Fibroblast of peridontal ligament (primary cell): ENCODE results near the gene MRPL52.
"Not testable (repeated sequence)": the region's sequence is repeated elsewhere in the genome, so short reads cannot be mapped to it uniquely, and the experiment has no call there.

Experiments used
- DNase-seq: peaks from one replicate; pipeline ENCODE4 v3.0.0-alpha.2; 2010; ENCODE audit errors: extremely low read depth

Gene MRPL52

DNA sequence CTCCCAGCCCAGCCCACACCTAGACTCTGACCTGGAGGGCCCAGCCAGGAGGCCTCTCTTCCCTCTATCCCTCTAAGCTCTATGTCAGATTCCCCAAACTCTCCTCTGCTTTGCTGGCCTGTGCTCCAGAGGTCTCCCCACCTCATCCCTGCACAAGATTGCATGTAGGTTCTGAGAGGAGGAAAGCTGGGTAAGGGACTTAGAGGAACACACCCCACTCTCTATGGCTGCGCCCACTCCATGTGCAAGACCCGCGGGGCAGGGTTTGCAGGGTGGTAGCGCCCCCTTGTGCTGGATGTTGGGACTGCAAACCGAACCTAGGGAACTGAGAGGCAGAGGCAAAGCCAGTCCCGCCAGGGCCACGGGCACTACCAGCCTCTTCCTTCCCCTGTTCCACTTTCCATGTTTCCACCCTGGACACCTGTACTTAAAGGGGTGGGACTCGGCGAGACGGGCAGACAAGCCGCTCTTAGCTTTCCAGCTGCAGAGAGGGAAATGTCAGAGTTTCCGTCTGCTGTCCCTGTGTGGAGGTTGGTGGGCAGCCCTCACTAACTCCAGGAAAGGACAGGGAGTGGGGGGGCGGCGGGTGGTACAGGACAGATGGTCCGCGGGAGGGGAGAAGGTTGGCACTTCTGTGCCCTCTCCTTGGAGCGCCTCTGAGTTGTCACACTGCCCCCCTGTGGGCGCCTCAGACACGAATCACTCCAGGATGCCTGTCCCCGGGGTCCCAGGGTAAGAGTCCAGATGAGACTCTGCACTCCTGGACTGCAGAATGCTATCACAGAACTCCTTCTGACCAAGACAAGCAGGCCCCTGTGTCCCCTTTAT is 23.5 kb downstream of the MRPL52 start:
- peak; percentile 90 for DNase-seq

GRCh38 chr14:22854296-22854695 is 24.6 kb downstream of the MRPL52 start:
- not testable (repeated sequence) for DNase-seq

DNA sequence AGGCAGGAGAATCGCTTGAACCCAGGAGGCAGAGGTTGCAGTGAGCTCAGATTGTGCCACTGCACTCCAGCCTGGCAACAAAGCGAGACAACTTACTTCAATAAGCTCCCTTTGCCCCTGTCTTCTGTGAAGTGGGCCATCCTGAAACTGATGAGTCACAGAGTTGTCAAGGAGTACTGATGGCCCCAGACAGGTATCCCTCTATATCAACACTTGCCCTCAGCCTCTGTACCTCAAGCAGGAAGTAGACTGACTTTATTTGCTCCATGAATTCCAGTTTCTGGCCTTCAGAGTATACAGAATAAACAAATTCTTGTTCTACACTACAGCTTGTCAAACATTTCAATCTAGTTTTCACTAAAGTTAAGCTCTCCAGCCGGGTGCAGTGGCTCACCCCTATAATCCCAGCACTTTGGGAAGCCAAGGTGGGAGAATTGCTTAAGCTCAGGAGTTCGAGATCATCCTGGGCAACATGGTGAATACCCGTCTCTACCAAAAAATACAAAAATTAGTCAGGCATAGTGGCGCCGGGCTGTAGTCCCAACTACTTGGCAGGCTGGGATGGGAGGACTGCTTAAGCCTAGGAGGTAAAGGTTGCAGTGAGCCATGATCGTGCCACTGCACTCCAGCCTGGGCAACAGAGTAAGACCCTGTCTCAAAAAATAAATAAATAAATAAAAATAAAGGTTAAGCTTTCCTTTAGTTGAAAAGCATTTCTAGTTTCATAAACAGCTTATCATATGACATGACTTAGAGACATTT is 25.5 kb downstream of the MRPL52 start:
- no peak for DNase-seq

DNA sequence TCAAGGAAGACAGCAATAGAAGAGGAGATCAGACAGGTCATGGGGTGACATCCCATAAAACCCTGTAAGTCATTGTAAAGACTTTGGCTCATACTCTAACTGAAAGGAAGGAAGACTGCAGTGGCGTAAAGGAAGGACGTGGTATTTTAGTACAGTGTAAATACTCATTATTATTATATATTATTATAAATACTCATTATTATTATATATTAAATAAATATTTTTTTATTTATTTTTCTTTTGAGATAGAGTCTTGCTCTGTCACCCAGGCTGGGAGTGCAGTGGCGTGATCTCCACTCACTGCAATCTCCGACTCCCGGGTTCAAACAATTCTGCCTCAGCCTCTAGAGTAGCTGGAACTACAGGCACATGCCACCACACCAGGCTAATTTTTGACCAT is 26.7 kb downstream of the MRPL52 start:
- no peak for DNase-seq

- DNase-seq = not testable (repeated sequence)
Measured at GRCh38 chr14:22860377-22860776, 30.7 kb downstream of the MRPL52 start.

GRCh38 chr14:22861651-22862050 is 32.0 kb downstream of the MRPL52 start:
- DNase-seq = no peak

DNA sequence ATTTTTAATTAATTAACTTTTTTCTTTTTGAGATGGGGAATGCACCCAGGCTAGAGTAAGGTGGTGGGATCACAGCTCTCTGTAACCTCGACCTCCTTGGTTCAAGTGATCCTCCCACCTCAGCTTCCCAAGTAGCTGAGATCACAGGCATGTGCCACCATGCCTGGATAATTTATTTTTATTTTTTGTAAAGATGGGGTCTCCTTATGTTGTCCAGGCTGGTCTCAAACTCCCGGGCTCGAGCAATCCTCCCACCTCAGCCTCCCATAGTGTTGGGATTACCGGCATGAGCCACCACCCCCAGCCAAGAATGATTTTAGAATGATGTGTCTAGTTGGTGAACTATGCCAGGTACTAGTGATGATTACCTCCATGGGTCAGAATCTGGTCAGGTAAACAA is 35.3 kb downstream of the MRPL52 start:
- DNase-seq = no peak

- DNase-seq = no peak
Measured at GRCh38 chr14:22865424-22866405, 36.0 kb downstream of the MRPL52 start.

- no peak for DNase-seq
Measured at GRCh38 chr14:22866874-22867273, 37.2 kb downstream of the MRPL52 start.

- no peak for DNase-seq
Measured at GRCh38 chr14:22870811-22871223, 41.1 kb downstream of the MRPL52 start.

- peak; percentile 85 for DNase-seq
Measured at GRCh38 chr14:22871224-22872032, 41.7 kb downstream of the MRPL52 start, which contains the start of gene LRP10. Gene LRP10 (plus strand): TSS chr14:22871740. CDS start chr14:22872304, 564 bp downstream.

- peak; percentile 84 for DNase-seq
Measured at GRCh38 chr14:22872033-22872832, 42.5 kb downstream of the MRPL52 start.

GRCh38 chr14:22872833-22873520 is 43.3 kb downstream of the MRPL52 start:
- DNase-seq = no peak

- no peak for DNase-seq
Measured at GRCh38 chr14:22875003-22875747, 45.5 kb downstream of the MRPL52 start.

- no peak for DNase-seq
Measured at GRCh38 chr14:22875748-22876319, 46.1 kb downstream of the MRPL52 start.

GRCh38 chr14:22877000-22877501 is 47.4 kb downstream of the MRPL52 start:
- no peak for DNase-seq

DNA sequence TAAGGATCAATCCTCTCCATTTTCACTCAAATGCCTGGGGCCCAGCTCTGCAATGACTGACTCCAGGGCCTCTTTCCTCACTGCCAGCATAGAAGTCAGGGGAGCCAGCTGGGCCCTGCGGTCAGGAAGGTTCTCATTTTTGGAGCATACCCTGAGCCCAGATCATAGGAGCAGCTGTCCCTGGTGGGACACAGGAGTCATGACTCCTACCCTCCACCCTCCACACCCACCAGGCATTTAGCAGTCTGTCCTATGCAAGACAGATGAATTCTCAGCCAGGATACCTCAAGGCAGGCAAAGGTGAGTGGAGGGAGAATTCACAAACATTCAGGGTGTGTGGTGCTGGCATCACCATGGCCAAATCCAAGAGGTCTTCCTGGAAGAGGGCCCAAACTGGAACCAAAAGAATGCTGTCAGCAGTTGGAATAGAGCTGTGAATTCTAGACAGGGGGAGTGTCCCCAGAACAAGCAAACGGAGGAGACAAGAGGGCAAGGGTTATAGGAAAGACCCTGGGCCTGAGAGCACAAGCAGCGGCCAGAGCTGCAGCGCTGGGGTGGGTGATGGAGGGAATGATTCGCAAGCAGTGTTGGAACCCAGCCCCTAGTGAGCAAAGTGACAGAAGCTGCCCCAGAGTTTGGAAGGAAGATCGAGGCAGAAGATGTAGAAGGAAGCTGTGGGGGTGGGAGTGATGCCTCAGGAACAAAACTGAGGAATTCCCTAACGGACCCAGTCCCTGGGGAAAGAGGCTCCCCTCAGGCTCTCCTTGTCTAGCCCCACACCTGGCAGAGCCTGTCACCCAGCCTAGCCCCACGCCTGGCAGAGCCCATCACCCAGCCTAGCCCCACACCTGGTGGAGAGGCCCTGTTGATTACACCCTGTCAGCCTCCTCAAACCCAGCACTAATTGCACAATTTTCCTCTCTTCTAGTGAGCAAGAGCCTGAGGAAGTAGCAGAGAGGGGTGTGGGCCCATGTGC is 48.9 kb downstream of the MRPL52 start:
- no peak for DNase-seq
